Prostate gland (tissue), 2 donors: Measurements from ENCODE around the gene TWSG1. TPM values are rescaled to one million over a fixed set of nuclear protein-coding genes. Genes with fewer than 3 reads are reported as not detected.

Source experiments
- DNase-seq: peaks from one replicate; pipeline ENCODE4 v3.0.0-alpha.2; 2019; ENCODE audit warnings: low spot score
- H3K27ac ChIP-seq, 2 donors: fragments of 200-600 bp; sonication (generic); 2 replicates each; pipeline ENCODE4 v1.5.1; 2017 to 2019
- H3K27me3 ChIP-seq: fragments of 200-600 bp; sonication (generic); replicated peaks from 2 replicates; pipeline ENCODE4 v1.5.1; 2019; ENCODE audit not compliant: insufficient read depth
- H3K36me3 ChIP-seq, 2 donors: fragments of 200-600 bp; sonication (generic); 1 replicate in 1 of 2; 2 replicates in 1 of 2; pipeline versions ENCODE4 v1.5.1 to v1.8.1; 2017 to 2019
- H3K4me1 ChIP-seq: fragments of 200-600 bp; sonication (generic); replicated peaks from 2 replicates; pipeline ENCODE4 v1.5.1; 2019
- H3K4me3 ChIP-seq, 2 donors: fragments of 200-600 bp; sonication (generic); 2 replicates each; pipeline ENCODE4 v1.5.1; 2017 to 2019
- H3K9me3 ChIP-seq: fragments of 200-600 bp; sonication (generic); 2 replicates; pipeline ENCODE4 v1.5.1; 2017
- CTCF ChIP-seq, 4 experiments: fragments of 200-600 bp in 2 of 4; fragments of 450-650 bp in 2 of 4; sonication (generic) in 2 of 4; IDR thresholded peaks; 1 replicate in 3 of 4; 2 replicates in 1 of 4; pipeline ENCODE4 v1.5.1; 2016 to 2019; ENCODE audit warnings: antibody characterized with exemption in 4 of 4, mild to moderate bottlenecking in 2 of 4, moderate library complexity in 2 of 4
- POLR2A ChIP-seq: fragments of 450-650 bp; IDR thresholded peaks from one replicate; pipeline ENCODE4 v1.6.1; 2016; ENCODE audit warnings: antibody characterized with exemption, mild to moderate bottlenecking
- POLR2AphosphoS5 ChIP-seq: sonication (generic); formaldehyde crosslinking; IDR thresholded peaks from one replicate; pipeline ENCODE4 v1.6.1; 2017; ENCODE audit warnings: antibody characterized with exemption
- WGBS: methylation state at CpG from one replicate; pipeline ENCODE4 v1.1.5; 2018; 5-methylcytosine and 5-hydroxymethylcytosine counted together
- intact Hi-C: fragments of 100-400 bp; cut with DNase I; formaldehyde crosslinking; loops from one replicate; pipeline ENCODE4 v1.14.2; 2022
- total RNA-seq, 2 donors: library from RNA; depleted of rRNA; stranded (reverse); fragments of >200 nt; gene quantifications; one replicate each; pipeline ENCODE4 v1.1.0, GENCODE V29; 2016

Gene TWSG1
- total RNA-seq, 2 donors from 2014 or later, result 32.2 to 46.0 TPM

DNA sequence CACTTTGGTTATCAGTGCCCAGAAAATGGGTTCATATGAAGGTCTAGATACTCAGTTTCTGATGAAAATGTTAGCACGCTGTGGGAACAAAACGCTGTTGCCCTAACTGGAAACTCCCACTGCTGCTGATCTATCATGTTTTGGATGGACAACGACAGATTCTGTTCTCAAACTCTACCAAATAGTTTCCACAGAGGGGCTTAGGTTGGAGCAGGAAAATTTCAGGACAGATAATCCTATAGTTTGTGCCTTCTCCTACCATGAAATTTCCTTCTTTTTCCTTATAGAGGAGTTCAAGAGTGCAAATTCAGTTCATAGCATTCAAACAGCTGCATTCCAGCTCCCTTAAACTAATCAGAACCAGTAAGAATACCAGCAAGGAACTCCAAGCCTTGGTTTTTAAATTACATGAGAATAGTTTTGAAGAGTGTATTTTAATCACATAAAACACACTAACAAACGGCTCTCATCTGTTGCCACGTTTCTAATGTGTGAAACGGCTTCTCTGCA, 82.0 kb downstream of the TWSG1 start:
- no peaks in the 10 kb centered on the region for H3K27me3 ChIP-seq
- no peak overlapping the region for H3K4me3 ChIP-seq
- WGBS, result 52% methylated on average over 6 of the region's 6 CpGs

GRCh38 chr18:9417073-9417851, 82.7 kb downstream of the TWSG1 start:
- H3K27me3 ChIP-seq, result no peaks in the 10 kb centered on the region
- 23% methylated on average over 18 of the region's 18 CpGs for WGBS
- TF ChIP-seq POLR2AphosphoS5, result no peak
- no peak for TF ChIP-seq CTCF (IDR thresholded peaks at IDR 0.05)
- TF ChIP-seq POLR2A, result no peak
- H3K36me3 ChIP-seq, result no peaks in the 10 kb centered on the region
- no peaks in the 10 kb centered on the region for H3K4me1 ChIP-seq
- no peaks in the 10 kb centered on the region for H3K9me3 ChIP-seq
- H3K27ac ChIP-seq, result no peak overlapping the region
- no peak overlapping the region for H3K4me3 ChIP-seq
- intact Hi-C loops, result no loop called here
- DNase-seq, result no peak

More for the DNA sequence above, 82.0 kb downstream of the TWSG1 start:
- H3K4me1 ChIP-seq, result no peaks in the 10 kb centered on the region
- no peak for TF ChIP-seq CTCF (IDR thresholded peaks at IDR 0.05)
- no peak for TF ChIP-seq POLR2AphosphoS5
- TF ChIP-seq POLR2A, result no peak
- no peaks in the 10 kb centered on the region for H3K36me3 ChIP-seq
- DNase-seq, result no peak
- intact Hi-C loops, result no loop called here
- no peak overlapping the region for H3K27ac ChIP-seq
- no peaks in the 10 kb centered on the region for H3K9me3 ChIP-seq

DNA sequence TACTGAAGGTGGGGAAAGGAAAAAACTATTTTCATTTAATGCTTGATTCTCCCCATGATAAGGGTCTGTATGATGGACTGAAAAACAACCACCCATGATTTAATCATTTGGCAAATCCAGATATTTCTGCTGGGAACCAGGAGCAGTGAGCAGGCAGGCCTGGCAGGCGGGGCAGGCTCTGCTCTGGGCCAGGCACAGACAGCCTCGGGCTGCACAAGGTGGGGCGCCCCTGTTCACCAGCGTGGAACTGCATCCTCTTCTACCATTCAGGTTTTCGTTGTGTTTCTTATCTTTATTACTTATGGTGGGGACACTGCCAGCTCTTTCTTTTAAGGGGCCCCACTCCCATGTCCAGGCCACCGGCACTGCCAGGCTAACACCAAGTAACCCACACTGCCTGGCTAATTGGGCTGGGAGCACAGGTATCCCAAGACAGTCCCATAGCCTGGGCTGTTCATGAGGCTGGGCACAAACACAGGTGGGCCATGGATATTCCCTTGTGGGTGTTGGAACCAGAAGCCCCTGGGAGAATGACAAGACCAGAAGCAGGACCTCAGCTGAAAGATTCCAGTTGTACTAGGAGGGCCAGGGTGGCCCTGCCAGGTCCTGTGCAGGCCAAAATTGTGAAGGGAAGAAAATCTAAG, 83.6 kb downstream of the TWSG1 start:
- TF ChIP-seq POLR2AphosphoS5 (no peak), POLR2A (no peak), CTCF (IDR thresholded peaks at IDR 0.05) (no peak)
- no peaks in the 10 kb centered on the region for H3K27me3 ChIP-seq
- WGBS, result 70% methylated on average over 6 of the region's 6 CpGs
- no peaks in the 10 kb centered on the region for H3K9me3 ChIP-seq
- DNase-seq, result no peak
- H3K27ac ChIP-seq, result no peak overlapping the region
- H3K4me1 ChIP-seq, result no peaks in the 10 kb centered on the region
- no peaks in the 10 kb centered on the region for H3K36me3 ChIP-seq
- intact Hi-C loops, result no loop called here
- H3K4me3 ChIP-seq, result no peak overlapping the region

- intact Hi-C loops, result no loop called here
- Histone ChIP-seq H3K36me3 (no peaks in the 10 kb centered on the region), H3K4me3 (no peak overlapping the region), H3K27me3 (no peaks in the 10 kb centered on the region), H3K4me1 (no peaks in the 10 kb centered on the region), H3K9me3 (no peaks in the 10 kb centered on the region), H3K27ac (no peak overlapping the region)
- TF ChIP-seq POLR2A, result no peak
- TF ChIP-seq CTCF (IDR thresholded peaks at IDR 0.05), result no peak
- TF ChIP-seq POLR2AphosphoS5, result no peak
- 98% methylated on average over 5 of the region's 5 CpGs for WGBS
- DNase-seq, result no peak
Measured at GRCh38 chr18:9419956-9420631, 85.5 kb downstream of the TWSG1 start.
